Measurements from ENCODE around the gene INO80.
"Not testable (repeated sequence)": the region's sequence is repeated elsewhere in the genome, so short reads cannot be mapped to it uniquely, and the experiment has no call there.

Gene INO80

DNA sequence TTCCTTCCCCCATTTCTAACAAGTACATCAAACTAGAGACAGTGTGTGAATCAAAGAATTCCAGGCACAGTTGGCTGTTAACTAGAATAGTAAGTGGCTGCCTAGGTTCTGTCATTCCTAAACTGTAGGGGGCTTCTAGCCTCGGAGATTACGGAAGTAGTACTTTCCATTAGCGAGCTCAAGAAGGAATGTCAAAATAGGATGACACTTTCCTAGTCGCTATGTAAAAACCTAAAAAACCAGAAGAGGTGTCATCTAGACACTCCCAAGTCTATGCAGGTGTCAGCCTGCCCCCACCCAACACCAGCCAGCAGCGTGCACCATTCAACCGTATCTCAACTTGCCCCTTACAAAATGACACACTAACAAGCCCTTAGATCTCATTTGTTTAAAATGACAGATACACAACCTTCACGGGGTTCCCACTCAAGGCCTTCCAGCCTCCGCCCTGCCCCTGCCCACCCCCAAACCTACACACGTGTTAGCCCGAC is 874 bp downstream of the INO80 start:
- DNase-seq, result no peak

DNA sequence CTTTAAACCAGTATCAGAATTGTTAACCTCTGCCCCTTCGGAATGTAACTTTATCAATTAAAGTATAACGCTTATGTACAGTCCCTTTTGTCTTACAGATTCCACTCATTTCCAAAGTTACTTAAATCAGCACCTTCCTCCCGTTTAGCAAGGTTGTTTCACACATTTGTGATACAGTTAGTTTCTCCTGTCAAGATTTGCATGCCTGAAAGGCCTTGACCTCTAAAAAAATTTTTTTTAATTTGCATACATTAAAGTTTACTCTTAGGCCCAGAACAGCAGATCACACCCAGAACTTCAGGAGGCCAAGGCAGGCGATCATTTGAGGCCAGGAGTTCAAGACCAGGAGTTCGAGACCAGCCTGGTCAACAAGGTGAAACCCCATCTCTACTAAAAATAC is 9.1 kb downstream of the INO80 start:
- DNase-seq, result no peak

DNA sequence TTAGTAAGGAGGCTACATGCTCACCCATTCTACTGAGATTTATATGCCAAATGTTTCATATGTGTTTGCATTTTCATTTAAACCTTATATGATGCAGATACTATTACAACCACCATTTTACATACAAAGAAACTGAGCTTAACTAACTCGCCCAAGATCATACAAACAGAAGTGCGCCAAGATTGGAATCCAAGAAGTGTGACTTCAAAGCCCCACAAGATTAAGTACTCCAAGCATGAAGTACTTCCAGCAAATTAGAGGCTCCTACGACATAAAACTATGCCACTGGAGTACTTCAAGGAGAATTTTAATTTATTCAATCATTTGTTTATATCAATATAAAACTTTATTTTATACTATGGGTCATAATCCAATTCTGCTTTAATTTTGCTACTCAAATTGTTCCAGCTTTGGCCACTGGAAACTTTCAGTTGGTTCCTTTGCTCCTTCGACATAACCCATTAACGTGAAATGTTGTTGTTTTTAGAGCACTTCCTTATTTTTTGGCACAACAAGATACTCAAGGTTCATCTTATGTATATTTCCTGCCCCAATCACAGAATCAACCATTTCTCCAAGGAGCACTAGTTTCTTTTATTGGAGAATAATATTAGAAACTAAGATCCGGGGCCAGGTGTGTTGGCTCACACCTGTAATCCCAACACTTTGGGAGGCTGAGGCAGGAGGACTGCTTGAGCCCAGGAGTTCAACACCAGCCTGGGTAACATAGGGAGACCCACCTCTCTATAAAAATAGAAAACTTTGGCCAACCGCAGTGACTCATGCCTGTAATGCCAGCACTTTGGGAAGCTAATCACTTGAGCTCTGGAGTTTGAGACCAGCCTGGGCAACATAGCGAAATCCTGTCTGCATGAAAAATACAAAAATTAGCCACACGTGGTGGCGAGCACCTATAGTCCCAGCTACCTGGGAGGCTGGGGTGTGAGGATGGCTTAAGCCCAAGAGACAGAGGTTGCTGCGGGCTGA is 10.4 kb downstream of the INO80 start:
- DNase-seq, result no peak

DNA sequence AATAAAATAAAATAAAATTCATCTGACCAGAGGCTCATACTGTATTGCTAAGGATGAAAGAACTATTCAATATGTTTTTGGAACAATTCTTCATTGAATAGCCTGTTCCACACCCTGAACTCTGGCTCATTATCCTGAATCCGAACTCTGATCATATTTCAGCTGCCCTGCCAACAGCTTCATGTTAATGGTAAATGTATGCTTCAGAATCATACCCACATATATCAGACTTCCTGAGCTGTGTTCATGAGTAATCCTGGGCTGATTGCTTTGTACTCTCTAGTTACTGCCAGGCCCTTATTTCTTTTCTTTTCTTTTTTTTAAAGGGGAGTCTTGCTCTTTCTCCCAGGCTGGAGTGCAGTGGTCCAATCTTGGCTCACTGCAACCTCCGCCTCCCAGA is 11.8 kb downstream of the INO80 start:
- no peak for DNase-seq

DNA sequence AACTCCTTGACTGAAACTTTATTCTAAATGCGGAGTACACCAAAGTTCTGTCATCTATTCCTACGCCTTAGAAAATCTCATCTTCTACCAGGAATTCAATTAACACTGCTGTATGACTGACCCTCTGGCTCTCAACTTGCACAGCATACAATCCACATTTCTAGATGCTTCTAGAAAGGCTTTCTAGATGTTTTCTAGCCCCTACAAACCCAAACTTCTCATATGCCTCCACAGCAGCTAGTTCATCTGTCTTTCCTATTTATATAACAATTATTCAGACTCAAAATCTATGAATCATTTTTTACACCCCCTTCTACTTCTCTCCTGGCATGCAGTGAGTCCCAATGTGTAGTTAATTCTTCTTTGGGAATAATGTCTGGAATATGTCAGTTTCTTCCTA is 13.2 kb downstream of the INO80 start:
- no peak for DNase-seq

DNA sequence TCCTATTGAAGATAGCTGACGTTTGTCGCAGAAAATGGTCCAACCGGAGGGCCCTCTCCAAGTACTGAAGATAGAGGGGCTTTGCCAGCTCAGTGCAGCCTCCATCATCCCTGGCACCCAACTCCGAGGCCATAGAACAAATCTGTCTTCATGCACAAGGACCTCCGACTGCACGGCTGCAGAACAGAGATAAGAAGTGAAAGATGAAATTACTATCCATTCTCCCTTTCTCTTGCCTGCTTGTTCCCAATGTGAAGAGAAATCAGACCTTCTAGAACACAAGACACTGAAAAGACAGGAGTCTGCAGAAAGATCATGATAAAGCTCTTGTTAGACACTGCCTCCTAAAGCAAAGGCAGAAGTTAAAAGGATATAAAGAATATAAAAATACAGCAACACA is 19.9 kb downstream of the INO80 start:
- DNase-seq, result no peak

DNA sequence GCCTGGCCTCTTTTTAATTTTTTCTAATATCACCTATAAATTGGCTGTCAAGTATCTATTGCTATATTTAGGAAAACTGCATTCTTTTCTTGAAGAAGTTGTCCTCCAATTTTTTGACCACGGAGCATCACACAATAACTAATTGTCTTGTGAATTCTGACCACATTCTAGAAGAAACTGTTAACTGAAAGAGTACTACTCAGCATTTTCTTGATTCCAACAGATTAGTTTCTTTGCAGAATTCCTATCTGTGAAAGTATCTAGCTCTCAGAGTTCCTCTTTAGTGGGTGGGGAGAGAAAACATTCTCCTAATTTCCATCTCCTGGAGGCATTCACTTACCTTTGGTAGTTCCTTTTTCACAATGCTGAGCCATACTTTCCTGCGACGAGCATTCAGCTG is 31.1 kb downstream of the INO80 start:
- DNase-seq, result no peak

DNA sequence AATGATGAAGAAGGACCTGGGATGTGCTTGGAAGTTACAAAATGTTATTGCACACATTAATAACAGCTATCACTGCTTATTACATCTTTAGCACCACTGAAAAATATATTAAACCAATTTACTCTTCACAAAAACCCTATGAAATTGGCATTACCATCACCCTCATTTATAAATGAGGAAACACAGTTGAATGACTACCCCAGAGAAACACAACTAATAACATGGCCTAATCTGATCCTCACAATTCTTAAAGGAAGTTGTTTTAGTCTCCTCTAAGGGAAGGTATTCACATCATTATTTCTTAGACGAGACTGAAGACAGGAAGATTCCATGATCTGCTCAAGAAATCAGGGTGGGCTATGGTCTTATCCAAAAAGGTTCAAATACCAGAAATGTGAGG is 35.9 kb downstream of the INO80 start:
- DNase-seq, result no peak

DNA sequence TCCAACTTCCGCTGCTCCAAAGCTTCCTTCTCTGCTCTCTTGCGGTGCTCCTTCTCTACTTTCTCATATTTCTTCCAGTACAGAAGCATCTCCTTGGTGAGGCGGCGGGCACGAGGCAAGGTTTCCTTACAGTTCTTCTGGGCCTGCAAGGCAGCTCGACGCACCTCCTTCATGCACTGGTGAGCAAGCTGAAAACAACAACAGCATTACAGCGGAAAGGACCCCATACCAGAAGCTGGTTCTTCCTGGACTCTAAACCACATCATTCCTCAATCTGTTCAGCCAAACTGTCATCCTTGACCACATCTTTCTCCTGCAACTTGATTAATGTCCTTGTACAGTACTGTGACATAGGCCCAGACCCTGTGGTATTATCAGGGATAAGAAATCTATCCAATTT is 36.4 kb downstream of the INO80 start:
- no peak for DNase-seq

DNA sequence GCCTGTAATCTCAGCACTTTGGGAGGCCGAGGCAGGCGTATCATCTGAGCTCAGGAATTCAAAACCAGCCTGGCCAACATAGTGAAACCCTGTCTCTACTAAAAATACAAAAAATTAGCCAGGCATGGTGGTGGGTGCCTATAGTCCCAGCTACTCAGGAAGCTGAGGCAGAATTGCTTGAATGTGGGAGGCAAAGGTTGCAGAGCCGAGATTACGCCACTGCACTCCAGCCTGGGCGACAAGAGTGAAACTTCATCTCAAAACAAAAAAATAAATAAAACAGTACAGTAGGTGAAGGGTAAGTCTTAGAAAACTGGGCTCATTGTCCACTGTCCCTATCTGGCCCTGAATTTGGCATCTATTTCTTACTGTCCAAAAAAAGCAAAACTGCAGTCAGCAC is 37.2 kb downstream of the INO80 start:
- DNase-seq, result not testable (repeated sequence)

DNA sequence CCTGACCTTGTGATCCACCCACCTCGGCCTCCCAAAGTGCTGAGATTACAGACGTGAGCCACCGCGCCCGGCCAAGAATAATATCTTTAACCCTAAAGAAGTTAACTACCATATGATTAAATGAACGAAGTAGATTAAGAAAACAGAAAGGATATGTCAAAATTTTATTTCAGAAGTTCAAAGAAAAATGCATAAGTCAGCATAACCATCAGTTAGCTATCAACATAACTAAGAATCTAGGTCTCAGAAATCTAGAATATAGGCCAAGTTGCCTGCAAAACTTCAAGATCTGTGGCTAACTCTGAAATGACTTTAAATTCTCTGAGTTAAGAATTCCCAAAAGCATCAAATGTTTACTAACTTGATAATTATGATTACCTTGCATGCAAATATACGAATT is 38.0 kb downstream of the INO80 start:
- no peak for DNase-seq

DNA sequence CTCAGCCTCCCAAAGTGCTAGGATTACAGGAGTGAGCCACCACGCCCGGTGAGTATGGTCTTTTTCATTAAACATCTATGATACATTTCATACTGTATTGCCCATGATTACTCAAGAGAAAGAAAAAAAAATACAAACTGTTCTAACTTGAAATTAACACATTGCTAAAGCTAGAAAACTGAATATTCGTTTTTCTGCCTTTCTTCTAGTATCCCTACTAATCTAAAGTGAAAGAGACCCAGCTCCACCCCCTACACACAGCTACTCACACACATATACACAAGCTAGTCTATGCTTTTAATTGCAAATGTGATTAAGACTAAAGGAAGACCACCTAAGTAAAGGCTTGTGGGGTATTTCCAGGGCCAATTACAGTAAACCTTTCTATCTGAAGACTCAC is 43.1 kb downstream of the INO80 start:
- DNase-seq, result no peak

DNA sequence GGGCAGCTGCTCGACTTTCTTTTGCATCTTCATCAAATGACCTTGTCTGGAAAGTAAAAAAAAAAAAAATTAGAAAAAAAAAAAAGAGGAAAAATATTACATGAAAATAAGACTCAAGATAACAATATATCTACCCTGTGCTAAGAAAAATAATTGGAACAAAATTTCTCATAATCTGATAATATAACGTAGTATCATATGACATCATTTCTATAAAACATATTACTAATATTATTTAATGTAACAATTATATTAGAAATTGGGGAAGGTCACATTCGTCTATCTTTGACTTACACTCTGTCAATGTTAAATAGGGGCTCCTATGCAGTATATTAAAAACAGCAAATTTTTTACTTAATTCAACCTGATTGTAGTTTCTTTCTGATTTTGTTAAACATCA is 44.1 kb downstream of the INO80 start:
- DNase-seq, result no peak

DNA sequence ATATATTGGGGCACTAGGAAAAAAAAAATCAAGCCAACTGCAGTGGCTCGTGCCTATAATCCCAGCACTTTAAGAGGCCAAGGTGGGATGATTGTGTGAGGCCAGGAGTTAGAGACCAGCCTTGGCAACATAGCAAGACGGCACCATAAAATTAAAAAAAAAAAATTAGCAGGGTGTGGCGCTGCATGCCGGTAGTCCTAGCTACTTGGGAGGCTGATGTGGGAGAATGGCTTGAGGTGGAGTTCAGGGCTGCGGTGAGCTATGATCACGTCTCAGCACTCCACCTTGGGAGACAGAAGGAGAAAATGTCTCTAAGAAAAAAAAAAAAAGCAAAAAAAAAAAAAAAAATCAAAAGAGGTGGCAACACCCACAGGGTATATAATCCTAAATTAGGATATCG is 49.6 kb downstream of the INO80 start:
- DNase-seq, result no peak

DNA sequence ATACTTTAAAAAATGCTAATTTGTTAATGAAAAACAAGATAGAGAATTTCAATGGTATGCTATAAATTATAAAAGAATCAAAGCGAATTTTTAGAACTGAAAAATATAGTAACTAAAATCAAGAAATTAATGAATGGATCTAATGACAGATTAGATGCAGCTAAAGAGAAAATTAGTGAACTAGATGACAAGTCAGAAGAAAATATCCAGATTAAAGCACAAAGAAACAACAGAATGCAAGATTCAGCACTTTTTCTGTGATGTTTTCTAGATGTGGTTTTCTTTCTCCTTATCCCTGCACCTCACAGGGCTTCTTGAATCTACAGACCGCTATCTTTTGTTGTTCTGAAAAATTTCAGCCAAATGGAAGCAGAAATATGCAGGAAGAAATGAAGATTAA is 54.4 kb downstream of the INO80 start:
- DNase-seq, result no peak

DNA sequence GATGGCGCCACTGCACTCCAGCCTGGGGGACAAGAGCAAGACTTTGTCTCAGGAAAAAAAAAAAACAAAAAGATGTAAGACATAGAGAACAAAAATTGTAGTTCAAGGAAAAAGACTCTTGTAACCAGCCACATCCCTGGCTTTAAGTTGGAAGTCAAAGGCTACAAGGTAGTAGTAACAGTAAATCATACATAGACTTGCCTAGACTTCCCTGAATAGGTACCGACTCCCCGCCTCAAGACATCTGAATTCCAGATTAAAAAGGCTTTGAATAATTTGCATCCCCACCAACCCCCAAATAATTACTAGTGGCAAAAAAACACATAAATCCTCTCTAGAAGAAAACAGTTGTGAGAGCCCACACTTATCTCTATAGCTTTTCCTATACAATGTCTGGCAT is 55.6 kb downstream of the INO80 start:
- no peak for DNase-seq

DNA sequence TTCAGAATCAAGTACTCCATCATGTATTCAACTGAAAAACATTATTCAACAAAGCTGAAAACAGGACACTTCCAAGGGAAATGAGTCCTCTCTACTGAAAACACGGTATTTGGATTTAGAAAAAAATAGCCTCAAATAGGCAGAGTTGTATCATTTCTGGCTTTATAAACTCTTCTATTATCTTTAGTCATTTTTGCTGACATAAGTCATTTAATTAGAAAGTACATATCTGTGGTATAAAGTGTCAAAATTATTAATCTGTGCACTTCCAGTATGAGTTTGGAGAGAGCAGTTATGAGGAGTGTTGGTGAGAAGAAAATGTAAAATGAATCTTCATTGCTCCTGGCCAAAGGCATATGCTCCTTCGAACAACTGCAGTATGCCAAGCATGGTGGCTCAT is 59.3 kb downstream of the INO80 start:
- no peak for DNase-seq

DNA sequence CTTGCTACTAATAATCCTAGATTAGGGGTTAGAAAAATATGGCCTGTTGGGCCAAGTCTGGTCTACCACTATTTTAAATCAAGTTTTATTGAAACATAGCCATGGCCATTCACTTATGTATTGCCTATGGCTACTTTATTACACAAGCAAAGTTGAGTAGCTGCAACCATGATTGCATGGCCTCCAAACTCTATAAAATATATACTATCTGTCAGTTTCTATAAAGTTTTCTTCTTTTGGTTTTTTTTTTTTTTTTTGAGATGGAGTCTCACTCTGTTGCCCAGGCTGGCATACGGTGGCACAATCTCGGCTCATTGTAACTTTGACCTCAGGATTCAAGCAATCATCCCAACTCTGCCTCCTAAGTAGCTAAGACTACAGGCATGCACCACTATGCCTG is 60.4 kb downstream of the INO80 start:
- DNase-seq, result no peak

DNA sequence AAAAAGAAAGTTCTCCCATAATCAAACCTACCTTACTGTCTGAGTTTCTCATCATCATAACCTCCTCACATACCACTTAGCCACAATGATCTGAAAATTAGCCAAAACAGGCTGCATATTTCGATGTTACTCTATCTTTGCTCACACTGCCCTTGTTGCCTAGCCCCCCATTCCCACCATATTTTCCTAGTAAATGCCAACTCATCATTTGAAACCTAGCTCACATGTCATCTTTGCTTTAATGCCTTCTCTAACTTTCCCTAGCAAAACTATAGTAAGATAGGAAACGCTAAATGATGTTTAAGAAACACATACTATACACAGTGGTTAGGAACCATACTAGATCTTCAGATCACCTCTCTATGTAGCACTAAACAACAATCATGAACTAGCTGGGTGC is 64.9 kb downstream of the INO80 start:
- no peak for DNase-seq

DNA sequence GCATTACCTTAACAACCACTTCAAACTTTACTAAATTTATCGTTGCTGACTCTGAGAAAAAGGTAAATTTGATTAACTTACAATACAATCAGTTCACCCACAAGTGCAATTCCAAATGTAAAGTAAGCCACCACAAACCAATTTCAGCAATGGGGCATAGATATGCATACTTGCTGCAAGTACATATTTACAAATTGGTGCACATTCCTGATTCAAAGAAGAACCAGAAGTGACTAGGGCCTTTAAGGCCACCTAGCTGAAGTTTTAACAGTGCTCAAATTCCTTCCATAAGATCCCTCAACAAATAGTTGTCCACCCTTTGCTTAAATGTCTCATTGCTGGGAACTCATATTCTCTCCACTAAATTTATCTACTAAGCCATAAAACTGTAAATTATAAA is 67.2 kb downstream of the INO80 start:
- no peak for DNase-seq

DNA sequence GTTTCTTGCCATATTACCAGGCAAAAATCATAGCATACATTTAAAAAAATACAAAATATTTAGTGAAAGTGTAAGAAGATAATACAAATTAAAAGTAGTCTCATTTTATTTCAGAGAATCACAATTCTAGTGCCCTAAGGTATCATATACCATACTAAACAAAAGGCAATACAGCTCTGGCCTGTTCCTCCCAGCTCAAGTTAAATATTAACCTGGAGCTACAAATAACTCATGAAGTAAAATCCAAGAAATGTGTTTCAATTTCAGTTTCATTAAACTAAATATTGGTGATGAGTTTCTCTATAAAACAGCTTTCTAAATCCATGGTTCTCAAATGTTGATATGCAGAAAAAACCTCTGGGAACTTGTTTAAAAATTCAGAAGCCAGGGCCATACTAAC is 67.7 kb downstream of the INO80 start:
- DNase-seq, result no peak

DNA sequence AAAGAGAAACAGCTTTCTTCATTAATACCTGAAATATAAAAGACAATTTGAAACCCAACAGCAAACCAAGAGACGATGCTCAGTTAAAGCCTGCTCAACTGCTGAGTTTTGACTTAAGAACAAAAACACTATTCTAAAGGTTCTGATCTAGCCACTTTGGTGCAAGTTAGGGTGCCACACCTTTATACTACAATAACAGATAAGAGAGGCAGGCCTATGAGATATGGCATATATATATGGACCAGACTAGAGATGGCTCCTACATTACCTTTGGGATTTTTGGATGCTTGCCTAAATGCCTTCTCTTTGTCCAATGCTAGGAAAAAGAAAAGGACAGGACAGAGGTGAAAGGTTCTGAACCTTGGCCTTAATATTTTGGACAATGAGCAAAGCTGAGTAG is 68.6 kb downstream of the INO80 start:
- no peak for DNase-seq

DNA sequence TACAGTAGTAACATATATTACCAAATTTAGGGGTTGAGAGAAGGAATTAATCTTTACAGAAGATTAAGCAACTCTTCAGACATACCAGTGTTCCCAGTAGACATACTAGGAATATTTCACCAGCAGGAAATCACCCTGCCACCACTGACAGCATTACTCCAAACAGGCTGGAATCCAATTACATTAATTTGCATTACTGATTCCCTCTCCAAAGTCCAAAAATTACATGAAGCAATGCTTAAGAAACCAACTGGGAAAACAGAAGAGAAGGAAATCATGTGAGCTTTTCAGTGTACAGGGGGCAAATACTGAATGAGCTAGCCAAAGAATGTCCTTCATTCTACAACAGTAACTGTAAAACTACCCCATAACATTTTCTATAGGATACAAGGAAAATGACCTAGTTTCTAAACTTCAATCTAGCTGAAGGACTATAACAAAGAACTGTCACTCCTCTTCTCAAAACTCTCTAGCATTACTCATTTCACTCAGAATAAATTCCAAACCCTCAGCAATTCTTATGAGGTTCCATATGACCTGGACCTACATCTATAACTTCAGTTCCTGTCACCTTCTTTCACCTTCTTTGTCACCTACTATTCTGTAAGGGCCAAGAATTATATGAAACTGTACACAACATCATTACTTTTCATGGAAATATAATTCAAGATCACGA is 72.7 kb downstream of the INO80 start:
- no peak for DNase-seq

DNA sequence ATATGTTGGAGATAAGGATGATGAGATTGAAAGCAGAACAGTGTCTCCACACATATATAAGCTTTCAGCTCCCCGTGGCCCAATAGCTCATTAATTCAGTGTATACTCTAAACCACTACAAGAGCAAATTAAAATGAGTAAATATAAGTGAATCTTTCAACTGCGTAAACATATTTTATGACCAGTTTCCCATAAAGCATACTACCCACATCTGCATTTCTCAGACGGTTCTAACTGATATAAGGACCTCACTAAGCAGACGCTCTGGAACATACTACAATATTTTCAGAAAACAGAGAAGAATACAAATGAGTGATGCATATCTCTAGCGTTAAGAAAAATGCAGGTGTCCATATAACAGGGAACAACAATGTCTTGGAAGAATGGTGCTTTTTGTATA is 73.2 kb downstream of the INO80 start:
- no peak for DNase-seq

Data from stimulated activated CD4-positive, alpha-beta T cell treated with anti-CD3 and anti-CD28 coated beads, Interleukin-4, amount 100 ng/mL, for 1 hour (primary cell).